ENCODE data around the gene ALDH1L2. TPM values are rescaled to one million over a fixed set of nuclear protein-coding genes. Genes with fewer than 3 reads are reported as not detected.

ALDH1L2 gene
- total and polyA plus RNA-seq, 9 of the 15 experiments (the other 6 are each of a cell fraction or from before 2014, with no cell fraction given) = 1.1 to 9.9 (median 3.8) TPM

DNA sequence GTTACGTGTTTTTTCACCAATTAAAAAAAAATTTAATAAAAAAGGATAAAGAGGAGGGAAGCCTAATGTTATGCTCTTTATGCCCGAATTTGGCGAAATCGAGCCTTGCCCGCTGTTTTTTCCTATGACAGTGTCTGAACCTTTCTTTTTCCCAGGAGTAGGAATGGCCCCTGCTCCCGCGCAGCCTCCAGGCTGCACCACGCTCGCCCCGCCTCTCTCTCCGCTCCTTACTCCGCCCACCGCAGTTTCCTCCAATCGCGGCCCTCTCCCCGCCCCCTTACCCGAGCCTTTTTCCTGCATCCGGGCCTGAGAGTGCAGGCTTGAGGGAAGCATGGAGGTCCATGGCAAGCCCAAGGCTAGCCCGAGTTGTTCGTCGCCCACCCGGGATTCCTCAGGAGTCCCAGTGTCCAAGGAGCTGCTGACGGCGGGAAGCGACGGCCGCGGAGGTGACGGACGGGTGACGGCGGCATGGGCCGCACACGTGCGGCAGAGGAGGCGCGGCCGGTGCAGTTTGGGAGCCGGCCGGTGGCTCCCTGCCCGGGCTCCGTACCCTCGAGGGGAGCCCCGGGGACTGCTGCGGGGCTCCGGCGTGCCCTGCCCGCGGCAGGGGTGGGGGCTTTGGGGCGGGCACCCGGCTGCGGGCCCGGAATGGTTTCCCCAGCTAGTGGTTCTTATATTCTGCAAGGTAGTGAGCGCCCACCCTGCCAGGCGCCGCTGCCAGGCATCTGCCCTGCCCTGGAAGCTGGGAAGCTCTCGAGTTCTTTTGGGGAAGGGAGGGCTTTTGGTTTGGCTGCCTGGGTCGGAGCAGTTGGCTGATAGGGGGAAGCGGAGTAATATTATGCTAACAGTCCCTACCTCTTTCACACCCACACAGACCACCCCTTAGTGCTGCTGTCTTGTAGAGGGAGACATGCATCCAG lies 98.0 kb downstream of the ALDH1L2 start, which contains the start of gene NOPCHAP1 (continued):
- no peak for TF ChIP-seq ZZZ3 (IDR thresholded peaks at IDR 0.05)
- TF ChIP-seq, protein P1, sequence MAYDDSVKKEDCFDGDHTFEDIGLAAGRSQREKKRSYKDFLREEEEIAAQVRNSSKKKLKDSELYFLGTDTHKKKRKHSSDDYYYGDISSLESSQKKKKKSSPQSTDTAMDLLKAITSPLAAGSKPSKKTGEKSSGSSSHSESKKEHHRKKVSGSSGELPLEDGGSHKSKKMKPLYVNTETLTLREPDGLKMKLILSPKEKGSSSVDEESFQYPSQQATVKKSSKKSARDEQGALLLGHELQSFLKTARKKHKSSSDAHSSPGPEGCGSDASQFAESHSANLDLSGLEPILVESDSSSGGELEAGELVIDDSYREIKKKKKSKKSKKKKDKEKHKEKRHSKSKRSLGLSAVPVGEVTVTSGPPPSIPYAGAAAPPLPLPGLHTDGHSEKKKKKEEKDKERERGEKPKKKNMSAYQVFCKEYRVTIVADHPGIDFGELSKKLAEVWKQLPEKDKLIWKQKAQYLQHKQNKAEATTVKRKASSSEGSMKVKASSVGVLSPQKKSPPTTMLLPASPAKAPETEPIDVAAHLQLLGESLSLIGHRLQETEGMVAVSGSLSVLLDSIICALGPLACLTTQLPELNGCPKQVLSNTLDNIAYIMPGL (CRISPR knock-in tag; IDR thresholded peaks at IDR 0.05) = no peak
- TF ChIP-seq IRF2 (CRISPR knock-in tag; IDR thresholded peaks at IDR 0.05) = no peak
- TF ChIP-seq, protein P2, sequence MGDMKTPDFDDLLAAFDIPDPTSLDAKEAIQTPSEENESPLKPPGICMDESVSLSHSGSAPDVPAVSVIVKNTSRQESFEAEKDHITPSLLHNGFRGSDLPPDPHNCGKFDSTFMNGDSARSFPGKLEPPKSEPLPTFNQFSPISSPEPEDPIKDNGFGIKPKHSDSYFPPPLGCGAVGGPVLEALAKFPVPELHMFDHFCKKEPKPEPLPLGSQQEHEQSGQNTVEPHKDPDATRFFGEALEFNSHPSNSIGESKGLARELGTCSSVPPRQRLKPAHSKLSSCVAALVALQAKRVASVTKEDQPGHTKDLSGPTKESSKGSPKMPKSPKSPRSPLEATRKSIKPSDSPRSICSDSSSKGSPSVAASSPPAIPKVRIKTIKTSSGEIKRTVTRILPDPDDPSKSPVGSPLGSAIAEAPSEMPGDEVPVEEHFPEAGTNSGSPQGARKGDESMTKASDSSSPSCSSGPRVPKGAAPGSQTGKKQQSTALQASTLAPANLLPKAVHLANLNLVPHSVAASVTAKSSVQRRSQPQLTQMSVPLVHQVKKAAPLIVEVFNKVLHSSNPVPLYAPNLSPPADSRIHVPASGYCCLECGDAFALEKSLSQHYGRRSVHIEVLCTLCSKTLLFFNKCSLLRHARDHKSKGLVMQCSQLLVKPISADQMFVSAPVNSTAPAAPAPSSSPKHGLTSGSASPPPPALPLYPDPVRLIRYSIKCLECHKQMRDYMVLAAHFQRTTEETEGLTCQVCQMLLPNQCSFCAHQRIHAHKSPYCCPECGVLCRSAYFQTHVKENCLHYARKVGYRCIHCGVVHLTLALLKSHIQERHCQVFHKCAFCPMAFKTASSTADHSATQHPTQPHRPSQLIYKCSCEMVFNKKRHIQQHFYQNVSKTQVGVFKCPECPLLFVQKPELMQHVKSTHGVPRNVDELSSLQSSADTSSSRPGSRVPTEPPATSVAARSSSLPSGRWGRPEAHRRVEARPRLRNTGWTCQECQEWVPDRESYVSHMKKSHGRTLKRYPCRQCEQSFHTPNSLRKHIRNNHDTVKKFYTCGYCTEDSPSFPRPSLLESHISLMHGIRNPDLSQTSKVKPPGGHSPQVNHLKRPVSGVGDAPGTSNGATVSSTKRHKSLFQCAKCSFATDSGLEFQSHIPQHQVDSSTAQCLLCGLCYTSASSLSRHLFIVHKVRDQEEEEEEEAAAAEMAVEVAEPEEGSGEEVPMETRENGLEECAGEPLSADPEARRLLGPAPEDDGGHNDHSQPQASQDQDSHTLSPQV (IDR thresholded peaks at IDR 0.05) = no peak
- TF ChIP-seq LEF1 (IDR thresholded peaks at IDR 0.05) = no peak
- no peak for TF ChIP-seq SIRT6 (IDR thresholded peaks at IDR 0.05; ENCODE audit: low read depth, low read length)
- no peak for TF ChIP-seq RBM39 (optimal IDR thresholded peaks at IDR 0.05; ENCODE audit: low read depth, low read length)
- TF ChIP-seq BRF1 (IDR thresholded peaks at IDR 0.05; ENCODE audit: borderline replicate concordance, extremely low read depth, insufficient read length) = no peak
- TF ChIP-seq SREBF1 (IDR thresholded peaks at IDR 0.05; ENCODE audit: borderline replicate concordance, low read depth, low read length) = no peak
- TF ChIP-seq, protein P3, sequence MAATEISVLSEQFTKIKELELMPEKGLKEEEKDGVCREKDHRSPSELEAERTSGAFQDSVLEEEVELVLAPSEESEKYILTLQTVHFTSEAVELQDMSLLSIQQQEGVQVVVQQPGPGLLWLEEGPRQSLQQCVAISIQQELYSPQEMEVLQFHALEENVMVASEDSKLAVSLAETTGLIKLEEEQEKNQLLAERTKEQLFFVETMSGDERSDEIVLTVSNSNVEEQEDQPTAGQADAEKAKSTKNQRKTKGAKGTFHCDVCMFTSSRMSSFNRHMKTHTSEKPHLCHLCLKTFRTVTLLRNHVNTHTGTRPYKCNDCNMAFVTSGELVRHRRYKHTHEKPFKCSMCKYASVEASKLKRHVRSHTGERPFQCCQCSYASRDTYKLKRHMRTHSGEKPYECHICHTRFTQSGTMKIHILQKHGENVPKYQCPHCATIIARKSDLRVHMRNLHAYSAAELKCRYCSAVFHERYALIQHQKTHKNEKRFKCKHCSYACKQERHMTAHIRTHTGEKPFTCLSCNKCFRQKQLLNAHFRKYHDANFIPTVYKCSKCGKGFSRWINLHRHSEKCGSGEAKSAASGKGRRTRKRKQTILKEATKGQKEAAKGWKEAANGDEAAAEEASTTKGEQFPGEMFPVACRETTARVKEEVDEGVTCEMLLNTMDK (IDR thresholded peaks at IDR 0.05; ENCODE audit: borderline replicate concordance, insufficient read depth, low read depth, low read length, poor library complexity, severe bottlenecking) = no peak
- TF ChIP-seq, protein P4, sequence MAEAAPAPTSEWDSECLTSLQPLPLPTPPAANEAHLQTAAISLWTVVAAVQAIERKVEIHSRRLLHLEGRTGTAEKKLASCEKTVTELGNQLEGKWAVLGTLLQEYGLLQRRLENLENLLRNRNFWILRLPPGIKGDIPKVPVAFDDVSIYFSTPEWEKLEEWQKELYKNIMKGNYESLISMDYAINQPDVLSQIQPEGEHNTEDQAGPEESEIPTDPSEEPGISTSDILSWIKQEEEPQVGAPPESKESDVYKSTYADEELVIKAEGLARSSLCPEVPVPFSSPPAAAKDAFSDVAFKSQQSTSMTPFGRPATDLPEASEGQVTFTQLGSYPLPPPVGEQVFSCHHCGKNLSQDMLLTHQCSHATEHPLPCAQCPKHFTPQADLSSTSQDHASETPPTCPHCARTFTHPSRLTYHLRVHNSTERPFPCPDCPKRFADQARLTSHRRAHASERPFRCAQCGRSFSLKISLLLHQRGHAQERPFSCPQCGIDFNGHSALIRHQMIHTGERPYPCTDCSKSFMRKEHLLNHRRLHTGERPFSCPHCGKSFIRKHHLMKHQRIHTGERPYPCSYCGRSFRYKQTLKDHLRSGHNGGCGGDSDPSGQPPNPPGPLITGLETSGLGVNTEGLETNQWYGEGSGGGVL (CRISPR knock-in tag; IDR thresholded peaks at IDR 0.05) = no peak
- TF ChIP-seq SLC30A9 (CRISPR knock-in tag; IDR thresholded peaks at IDR 0.05) = no peak
- TF ChIP-seq ZNF133 (CRISPR knock-in tag; IDR thresholded peaks at IDR 0.05) = no peak
- no peak; a peak in 1 of 4 replicates for TF ChIP-seq FOXA3 (CRISPR knock-in tag; conservative IDR thresholded peaks at IDR 0.05 in 1 of 2, IDR thresholded peaks at IDR 0.05 in 1 of 2)
- TF ChIP-seq XRCC4 (IDR thresholded peaks at IDR 0.05; ENCODE audit: extremely low read depth, insufficient read depth, insufficient read length) = no peak

Measured in K562 (cell line).